Kidney tubule cell (primary cell): ENCODE data around the gene UBE2V1.
"Not testable (repeated sequence)": the region's sequence is repeated elsewhere in the genome, so short reads cannot be mapped to it uniquely, and the experiment has no call there.

Source experiments
- DNase-seq: peaks from one replicate; pipeline ENCODE4 v3.0.0-alpha.2; 2018; ENCODE audit warnings: low spot score

Gene UBE2V1

GRCh38 chr20:50112512-50113419 is at the start of gene UBE2V1:
TSS of gene UBE2V1 (minus strand) at chr20:50113150. CDS start at chr20:50113128, 22 bp downstream.
- peak; percentile 86 for DNase-seq

- not testable (repeated sequence) for DNase-seq
Measured at GRCh38 chr20:50161494-50161893, 48.5 kb upstream of the UBE2V1 start.

- DNase-seq = peak; percentile 93
Measured at GRCh38 chr20:50153500-50154377, 40.8 kb upstream of the UBE2V1 start, which contains the start of gene PEDS1. TSS of gene PEDS1 (minus strand) at chr20:50153723. CDS start at chr20:50153637, 86 bp downstream.

- DNase-seq = no peak
Measured at GRCh38 chr20:50153153-50153499, 40.2 kb upstream of the UBE2V1 start.

GRCh38 chr20:50152394-50153152 is 39.6 kb upstream of the UBE2V1 start:
- peak; percentile 89 for DNase-seq

- DNase-seq = no peak
Measured at GRCh38 chr20:50151034-50151743, 38.2 kb upstream of the UBE2V1 start.

GRCh38 chr20:50149481-50150254 is 36.7 kb upstream of the UBE2V1 start:
- no peak for DNase-seq

- peak; percentile 56 for DNase-seq
Measured at GRCh38 chr20:50146732-50147662, 34.0 kb upstream of the UBE2V1 start.

- no peak for DNase-seq
Measured at GRCh38 chr20:50146214-50146613, 33.3 kb upstream of the UBE2V1 start.

- no peak for DNase-seq
Measured at GRCh38 chr20:50145566-50145965, 32.6 kb upstream of the UBE2V1 start.

- peak; percentile 93 for DNase-seq
Measured at GRCh38 chr20:50144362-50144761, 31.4 kb upstream of the UBE2V1 start.

GRCh38 chr20:50142812-50143211 is 29.9 kb upstream of the UBE2V1 start:
- no peak for DNase-seq

GRCh38 chr20:50141811-50142561 is 29.0 kb upstream of the UBE2V1 start:
- DNase-seq = no peak

- no peak for DNase-seq
Measured at GRCh38 chr20:50141018-50141675, 28.2 kb upstream of the UBE2V1 start.

- no peak for DNase-seq
Measured at GRCh38 chr20:50140339-50140859, 27.4 kb upstream of the UBE2V1 start.

- no peak for DNase-seq
Measured at GRCh38 chr20:50138479-50139393, 25.8 kb upstream of the UBE2V1 start.

- no peak for DNase-seq
Measured at GRCh38 chr20:50138120-50138478, 25.1 kb upstream of the UBE2V1 start.
